HFF-Myc (cell line): ENCODE measurements around the gene PLCB1.

Experiments used
- DNase-seq: peaks from one replicate; pipeline ENCODE4 v3.0.0-alpha.2; 2011; ENCODE audit warnings: low read depth; ENCODE audit errors: extremely low read depth
- H3K4me3 ChIP-seq: replicated peaks from 2 replicates; pipeline ENCODE4 v1.5.1; 2011; ENCODE audit warnings: low read depth, mild to moderate bottlenecking, control low read depth, low read length
- TF ChIP-seq, protein P1 (sequence below): IDR thresholded peaks from 2 replicates; pipeline ENCODE4 v1.5.1; 2012; ENCODE audit warnings: mild to moderate bottlenecking, low read depth, low read length, control low read depth; ENCODE audit errors: missing control alignments

PLCB1 gene

GRCh38 chr20:8545212-8545611, 413.1 kb downstream of the PLCB1 start:
- peak; percentile 72 for DNase-seq
- no peak overlapping the region for H3K4me3 ChIP-seq
- TF ChIP-seq, protein P1, sequence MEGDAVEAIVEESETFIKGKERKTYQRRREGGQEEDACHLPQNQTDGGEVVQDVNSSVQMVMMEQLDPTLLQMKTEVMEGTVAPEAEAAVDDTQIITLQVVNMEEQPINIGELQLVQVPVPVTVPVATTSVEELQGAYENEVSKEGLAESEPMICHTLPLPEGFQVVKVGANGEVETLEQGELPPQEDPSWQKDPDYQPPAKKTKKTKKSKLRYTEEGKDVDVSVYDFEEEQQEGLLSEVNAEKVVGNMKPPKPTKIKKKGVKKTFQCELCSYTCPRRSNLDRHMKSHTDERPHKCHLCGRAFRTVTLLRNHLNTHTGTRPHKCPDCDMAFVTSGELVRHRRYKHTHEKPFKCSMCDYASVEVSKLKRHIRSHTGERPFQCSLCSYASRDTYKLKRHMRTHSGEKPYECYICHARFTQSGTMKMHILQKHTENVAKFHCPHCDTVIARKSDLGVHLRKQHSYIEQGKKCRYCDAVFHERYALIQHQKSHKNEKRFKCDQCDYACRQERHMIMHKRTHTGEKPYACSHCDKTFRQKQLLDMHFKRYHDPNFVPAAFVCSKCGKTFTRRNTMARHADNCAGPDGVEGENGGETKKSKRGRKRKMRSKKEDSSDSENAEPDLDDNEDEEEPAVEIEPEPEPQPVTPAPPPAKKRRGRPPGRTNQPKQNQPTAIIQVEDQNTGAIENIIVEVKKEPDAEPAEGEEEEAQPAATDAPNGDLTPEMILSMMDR: no peak

GRCh38 chr20:8547035-8547650, 415.1 kb downstream of the PLCB1 start:
- H3K4me3 ChIP-seq: no peak overlapping the region
- DNase-seq: no peak
- TF ChIP-seq, protein P1: no peak

- TF ChIP-seq, protein P1: no peak
- DNase-seq: no peak
- no peak overlapping the region for H3K4me3 ChIP-seq
These were observed 416.0 kb downstream of the PLCB1 start for GRCh38 chr20:8547968-8548588.

- TF ChIP-seq, protein P1: no peak
- H3K4me3 ChIP-seq: no peak overlapping the region
- DNase-seq: no peak
These were observed 417.1 kb downstream of the PLCB1 start for GRCh38 chr20:8549192-8549591.

DNA sequence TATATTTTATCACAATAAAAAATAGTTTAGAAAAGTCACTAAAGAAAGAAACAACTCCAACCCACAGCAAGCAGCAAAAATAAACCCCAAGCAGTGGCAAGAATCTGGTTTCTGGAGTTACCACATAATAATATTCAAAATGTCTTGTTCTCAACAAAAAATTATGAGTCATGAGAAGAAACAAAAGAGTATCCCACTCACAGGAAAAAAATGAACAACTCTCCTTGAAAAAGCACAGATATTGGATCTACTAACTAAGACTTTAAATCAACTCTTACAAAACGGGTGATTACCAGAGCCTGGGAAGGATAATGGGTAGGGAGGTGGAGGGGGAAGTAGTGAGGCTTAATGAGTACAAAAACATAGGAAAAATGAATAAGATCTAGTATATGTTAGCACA, 425.6 kb downstream of the PLCB1 start:
- no peak for DNase-seq
- H3K4me3 ChIP-seq: no peak overlapping the region
- TF ChIP-seq, protein P1: no peak

DNA sequence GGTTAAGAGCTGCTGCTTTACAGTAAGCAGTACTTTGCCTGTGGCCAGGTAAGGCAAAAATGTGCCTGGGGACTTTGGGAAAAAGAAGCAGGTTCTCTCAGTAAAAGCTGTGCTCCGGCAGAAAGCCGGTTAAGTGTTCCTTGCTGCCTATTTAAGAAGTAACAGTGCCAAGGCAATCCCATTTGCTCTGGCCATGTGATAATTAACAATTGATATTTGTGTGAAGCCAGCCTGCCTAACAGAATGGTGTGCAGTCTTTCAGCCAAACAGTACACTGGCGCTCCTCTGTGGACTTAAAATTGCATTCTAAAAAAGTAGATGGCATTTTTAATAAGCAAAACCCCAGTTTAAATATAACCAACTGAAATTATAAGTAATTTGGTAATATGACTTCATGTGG, 430.3 kb downstream of the PLCB1 start:
- TF ChIP-seq, protein P1: no peak
- no peak overlapping the region for H3K4me3 ChIP-seq
- no peak for DNase-seq
